Mucosa of gallbladder (tissue), 1 donor: Measurements from ENCODE around the gene HHIPL2. TPM values are rescaled to one million over a fixed set of nuclear protein-coding genes. Genes with fewer than 3 reads are reported as not detected.

Source experiments
- DNase-seq: peaks from one replicate; pipeline ENCODE4 v3.0.0-alpha.2; 2020; ENCODE audit warnings: low spot score
- total RNA-seq: library from RNA; stranded (reverse); gene quantifications from one replicate; pipeline ENCODE4 v1.2.1, GENCODE V29; 2021
- donor health status: DM: no; HTN: no; CAD: no.

Gene HHIPL2
- total RNA-seq = 2.0 TPM

GRCh38 chr1:222547944-222548671 lies at the start of gene HHIPL2:
Gene HHIPL2, minus strand, starts transcription at chr1:222548104. Its CDS starts 60 bp downstream, at chr1:222548044.
- DNase-seq = no peak

DNA sequence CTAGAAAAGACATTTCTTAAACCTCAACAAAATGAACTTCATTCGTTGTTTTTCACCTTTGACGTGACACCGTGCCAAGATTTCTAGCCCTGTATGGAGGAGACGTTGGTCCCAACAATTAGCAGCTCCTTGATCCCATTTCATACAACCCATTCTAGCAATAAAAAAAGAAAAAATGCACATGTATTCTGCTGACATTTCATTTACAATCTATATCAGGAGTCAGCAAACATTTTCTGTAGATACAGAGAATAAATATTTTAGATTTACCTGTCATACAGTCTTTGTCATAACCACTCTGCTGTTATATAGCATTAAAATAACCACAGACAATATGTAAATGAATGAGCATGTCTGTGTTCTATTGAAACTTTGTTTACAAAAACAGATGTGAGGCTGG lies 48.8 kb upstream of the HHIPL2 start:
- DNase-seq = no peak

GRCh38 chr1:222594789-222595188 lies 46.9 kb upstream of the HHIPL2 start:
- no peak for DNase-seq

DNA sequence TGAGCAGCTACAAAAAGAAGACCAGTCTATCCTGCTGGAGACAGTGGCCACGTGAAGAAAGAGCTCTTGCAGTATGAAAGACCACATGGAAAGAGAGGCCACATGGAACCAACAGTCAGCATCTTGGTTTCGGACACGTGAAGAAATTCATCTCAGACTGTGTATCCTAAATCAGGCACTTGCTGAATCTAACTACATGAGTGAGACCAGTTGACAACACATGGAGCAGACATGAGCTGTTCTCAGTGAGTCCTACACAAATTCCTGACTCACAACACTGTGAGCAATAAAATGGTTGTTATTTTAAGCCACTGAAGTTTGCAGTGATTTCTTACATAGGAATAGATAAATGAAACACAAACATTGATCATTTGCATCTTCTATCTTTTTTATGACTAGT lies 44.3 kb upstream of the HHIPL2 start:
- DNase-seq = no peak

GRCh38 chr1:222589462-222590302 lies 41.8 kb upstream of the HHIPL2 start, which contains the start of gene TAF1A:
Gene TAF1A, minus strand, starts transcription at chr1:222589933.
- DNase-seq = peak; percentile 87

GRCh38 chr1:222588135-222588534 lies 40.2 kb upstream of the HHIPL2 start:
- DNase-seq = no peak

DNA sequence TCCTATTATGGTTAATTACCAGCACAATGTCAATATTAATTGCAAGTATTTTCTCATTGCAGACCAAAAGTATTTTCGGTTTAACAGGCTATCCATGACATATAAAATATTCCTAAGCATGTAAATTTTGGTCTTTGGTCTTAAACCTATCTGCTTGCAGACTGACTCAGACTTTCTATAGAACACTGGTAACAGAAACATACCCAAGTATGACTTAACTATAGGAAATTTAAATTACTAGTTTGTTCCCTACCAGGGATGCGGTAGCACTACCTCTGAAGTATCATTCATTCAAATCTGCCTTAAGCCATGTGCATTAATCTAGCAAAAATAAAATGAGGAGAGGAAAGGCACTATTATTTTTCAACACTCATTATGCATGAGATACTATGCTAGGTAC lies 38.9 kb upstream of the HHIPL2 start:
- no peak for DNase-seq

DNA sequence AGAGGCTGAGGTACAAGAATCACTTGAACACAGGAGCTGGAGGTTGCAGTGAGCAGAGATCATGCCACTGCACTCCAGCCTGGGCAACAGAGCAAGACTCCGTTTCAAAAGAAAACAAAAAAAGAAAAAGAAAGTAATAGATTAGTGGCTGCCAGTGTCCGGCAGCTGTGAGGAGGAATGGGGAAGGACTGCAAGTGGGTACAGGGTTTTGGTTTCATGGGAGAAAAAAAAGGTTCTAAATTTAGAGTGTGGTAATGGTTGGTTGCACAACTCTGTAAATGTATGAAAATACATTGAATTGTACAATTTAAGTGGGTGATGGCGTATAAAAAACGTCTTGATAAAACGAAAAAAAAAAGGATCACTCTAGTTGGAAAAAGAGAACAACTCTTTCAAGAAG lies 35.2 kb upstream of the HHIPL2 start:
- DNase-seq = no peak

DNA sequence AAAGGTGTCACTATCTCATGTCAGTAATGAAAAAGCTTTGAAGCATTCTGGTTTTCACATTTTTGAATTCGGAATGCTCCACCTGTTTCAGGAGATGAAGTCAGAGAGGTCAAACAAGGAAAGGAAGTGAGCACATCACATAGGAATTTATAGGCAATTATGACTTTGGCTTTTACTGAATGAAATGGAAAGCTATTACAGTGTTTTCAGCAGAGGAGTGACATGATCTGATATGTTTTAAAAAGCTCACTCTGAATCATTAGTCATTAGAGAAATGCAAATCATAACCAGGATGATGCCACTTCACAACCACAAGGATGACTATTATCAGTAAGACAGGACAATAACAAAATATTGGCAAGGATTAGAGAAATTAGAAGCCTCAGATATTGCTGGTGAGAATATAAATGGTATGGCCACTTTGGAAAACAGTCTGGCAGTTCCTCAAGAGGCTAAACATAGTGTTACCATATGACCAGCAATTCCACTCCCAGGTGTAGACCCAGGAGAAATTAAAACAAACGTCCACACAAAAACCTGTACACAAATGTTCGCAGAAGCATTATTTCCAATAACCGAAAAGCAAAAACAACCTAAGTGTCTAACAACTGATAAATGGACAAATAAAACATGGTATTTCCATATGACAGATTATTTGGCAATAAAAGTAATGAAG lies 34.3 kb upstream of the HHIPL2 start:
- DNase-seq = no peak

DNA sequence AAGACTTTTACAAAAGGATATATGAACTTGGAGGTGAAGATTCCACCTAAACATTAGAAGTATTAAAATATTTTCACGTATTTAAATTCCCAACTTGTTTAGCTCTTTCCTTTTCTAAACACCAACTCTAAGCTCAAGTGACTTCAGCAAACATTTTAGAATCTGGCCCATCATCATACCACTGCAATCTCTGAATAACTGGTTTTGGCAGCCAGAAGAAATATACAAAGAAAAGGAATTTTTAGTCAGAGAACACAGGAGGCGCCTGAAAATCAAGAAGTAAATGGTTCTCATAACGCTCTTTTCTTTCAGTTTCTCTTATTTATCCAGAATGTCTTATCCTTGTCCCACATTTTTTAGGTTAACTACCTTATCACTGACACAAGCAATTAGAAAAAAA lies 31.4 kb upstream of the HHIPL2 start:
- DNase-seq = no peak

GRCh38 chr1:222570837-222571236 lies 22.9 kb upstream of the HHIPL2 start:
- DNase-seq = no peak

DNA sequence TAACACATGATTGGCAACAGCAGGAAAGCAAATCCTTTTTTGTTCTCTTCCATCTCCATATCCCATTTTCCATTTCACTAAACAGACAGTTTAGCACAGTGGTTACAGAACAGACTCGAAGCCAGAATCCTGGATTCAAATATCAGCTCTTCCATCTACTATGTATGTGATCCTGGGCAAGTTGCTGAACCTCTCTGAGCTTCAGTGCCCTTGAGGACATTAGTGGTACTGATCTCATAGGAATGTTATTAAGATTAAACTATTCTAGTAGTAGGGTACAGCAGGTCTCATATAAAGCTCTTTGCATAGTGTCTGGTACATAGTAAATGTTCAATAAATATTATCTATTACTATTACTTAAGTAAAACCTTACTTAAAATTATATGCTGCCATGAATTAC lies 13.8 kb upstream of the HHIPL2 start:
- DNase-seq = no peak

DNA sequence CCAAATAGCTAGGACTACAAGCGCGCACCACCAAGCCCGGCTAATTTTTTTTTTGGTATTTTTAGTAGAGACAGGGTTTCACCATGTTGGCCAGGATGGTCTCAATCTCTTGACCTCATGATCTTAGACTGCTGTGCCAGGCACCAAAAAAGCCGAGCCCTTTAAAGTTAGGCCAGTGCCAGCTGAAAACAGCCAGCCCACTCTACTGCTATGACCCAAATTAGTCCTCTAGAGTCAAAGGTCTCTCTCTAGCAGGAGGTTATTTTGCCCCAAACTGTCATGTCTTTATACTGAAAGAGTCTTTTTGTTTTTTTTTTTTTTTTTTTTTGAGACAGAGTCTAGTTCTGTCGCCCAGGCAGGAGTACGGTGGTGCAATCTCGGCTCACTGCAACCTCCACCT lies 9.7 kb upstream of the HHIPL2 start:
- no peak for DNase-seq

DNA sequence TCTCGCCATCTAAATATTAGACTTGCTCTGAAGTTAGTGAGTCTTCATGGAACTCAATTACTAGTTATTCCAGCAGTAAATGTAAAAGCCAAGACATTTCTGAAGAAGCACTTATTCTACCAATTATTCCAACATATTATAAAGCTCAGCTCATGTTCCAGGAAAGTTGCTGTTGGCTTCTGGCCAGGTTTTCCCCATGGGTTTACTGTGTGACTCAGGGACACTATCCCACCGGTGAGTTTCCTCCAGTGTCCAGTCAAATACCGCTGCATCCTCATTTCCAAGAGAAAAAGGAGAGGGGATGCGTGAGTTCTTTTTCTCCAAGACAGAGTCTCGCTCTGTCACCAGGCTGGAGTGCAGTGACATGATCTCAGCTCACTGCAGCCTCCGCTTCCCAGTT lies 9.2 kb upstream of the HHIPL2 start:
- DNase-seq = no peak

DNA sequence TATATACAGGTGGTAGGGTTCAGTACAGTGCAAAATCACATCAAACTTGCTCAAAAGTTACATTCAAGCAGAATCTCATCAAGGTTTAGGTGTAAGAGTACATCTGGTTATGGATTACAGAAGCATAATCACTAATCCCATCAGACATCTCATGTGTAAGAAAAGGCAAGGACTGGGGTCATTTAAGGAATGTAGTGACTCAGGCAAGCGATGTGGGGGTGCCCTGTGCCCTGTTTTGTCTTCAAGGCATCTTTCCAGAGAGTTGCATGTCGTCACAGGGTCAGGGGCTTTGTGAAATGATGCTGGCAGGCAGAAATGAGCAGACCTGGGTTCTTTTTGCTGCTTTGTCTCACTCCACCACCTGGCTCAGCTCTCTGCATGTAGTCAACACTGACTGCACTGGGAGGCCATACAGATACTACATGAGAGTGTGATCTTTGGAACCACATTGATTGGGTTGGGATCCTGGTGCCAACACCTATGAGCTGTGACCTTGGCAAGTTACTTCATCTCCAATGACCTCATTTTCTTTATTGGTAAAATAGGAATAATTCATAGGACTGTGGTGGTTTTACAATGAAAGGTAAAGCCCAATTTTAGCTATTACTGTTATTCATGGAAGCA lies 8.2 kb upstream of the HHIPL2 start:
- DNase-seq = peak; percentile 64

GRCh38 chr1:222554177-222554576 lies 6.3 kb upstream of the HHIPL2 start:
- DNase-seq = no peak

DNA sequence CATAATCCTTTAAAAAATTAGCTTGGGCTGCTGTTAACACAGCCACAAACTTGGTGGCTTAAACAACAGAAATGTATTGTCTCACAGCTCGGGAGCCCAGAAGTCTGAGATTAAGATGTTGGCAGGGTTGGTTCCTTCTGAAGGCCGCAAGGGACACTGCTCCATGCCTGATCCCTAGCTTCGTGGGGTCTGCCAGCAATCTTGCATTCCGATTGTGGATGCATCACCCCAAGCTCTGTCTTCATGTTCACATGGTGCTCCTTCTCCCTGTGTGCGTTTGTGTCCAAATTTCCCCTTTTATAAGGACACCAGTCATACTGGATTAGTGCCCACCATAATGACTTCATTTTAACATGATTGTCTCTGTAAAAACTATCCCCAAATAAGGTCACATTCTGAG lies 5.0 kb upstream of the HHIPL2 start:
- DNase-seq = no peak

DNA sequence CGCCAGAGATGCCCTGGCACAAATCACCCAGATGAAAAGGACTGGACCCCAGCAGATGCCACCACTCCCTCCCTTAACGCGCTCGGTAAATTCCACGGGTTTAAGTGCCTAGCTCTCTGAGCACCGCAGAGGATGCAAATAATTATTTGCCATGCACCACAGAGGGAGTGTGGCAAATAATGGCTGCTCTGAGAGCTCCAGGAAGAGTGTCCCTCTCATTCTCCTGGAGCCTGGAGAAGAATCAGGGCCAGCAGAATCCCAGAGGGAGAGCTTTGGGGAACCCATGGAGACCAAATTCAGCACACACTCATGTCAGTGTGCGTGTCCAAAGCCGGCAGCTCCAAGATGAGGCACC lies 667 bp downstream of the HHIPL2 start:
- DNase-seq = no peak

GRCh38 chr1:222546548-222547259 lies 1.2 kb downstream of the HHIPL2 start:
- no peak for DNase-seq

DNA sequence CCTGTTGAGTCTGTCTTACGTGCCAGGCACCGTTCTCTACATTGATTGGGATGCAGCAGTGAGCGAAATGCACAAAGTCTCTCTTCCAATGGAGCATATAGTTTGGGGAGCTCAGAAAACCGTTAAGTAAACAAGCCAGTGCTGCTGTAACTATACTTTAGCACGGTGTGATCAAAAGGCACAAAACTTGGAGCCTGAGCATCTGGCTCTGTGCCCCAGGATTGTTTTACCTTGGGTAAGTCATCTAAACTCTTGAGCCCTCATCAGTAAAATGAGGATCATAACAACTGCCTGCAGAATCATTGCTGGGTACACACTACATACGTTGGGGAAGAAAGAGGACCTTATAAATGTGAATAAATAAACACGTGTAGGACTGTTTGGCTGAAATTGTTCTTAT lies 1.8 kb downstream of the HHIPL2 start:
- no peak for DNase-seq

DNA sequence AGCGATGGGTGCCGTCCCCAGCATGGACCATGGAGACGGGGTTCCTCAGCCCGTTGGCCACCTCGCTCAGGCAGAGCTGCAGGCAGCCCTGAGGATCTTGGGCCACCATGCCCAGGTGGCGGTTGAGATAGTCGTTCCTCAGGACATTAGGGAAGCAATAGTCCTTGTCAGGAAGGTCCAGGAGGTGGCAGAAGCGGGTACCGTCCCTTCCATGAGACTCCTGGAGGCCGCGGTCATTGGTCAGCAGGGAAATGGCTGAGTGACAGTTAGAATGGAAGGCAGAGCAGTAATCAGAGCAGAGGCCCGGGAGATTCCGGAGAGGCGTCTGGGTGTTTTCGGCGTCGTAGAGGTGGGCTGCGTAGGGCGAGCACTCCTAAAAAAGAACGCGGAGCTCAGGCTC lies 4.1 kb downstream of the HHIPL2 start:
- DNase-seq = no peak

GRCh38 chr1:222540598-222540995 lies 7.3 kb downstream of the HHIPL2 start:
- DNase-seq = no peak
